ENCODE data around the gene ECI1.

Gene ECI1

GRCh38 chr16:2285731-2286191 lies 34.4 kb upstream of the ECI1 start:
- TF ChIP-seq CTCF (IDR thresholded peaks at IDR 0.05; ENCODE audit: control insufficient read depth, insufficient read depth, low read depth, low read length, missing control alignments) = no peak
- DNase-seq (ENCODE audit: low read depth) = no peak
- H3K4me3 ChIP-seq (ENCODE audit: control insufficient read depth, low read depth, low read length) = no peak overlapping the region

DNA sequence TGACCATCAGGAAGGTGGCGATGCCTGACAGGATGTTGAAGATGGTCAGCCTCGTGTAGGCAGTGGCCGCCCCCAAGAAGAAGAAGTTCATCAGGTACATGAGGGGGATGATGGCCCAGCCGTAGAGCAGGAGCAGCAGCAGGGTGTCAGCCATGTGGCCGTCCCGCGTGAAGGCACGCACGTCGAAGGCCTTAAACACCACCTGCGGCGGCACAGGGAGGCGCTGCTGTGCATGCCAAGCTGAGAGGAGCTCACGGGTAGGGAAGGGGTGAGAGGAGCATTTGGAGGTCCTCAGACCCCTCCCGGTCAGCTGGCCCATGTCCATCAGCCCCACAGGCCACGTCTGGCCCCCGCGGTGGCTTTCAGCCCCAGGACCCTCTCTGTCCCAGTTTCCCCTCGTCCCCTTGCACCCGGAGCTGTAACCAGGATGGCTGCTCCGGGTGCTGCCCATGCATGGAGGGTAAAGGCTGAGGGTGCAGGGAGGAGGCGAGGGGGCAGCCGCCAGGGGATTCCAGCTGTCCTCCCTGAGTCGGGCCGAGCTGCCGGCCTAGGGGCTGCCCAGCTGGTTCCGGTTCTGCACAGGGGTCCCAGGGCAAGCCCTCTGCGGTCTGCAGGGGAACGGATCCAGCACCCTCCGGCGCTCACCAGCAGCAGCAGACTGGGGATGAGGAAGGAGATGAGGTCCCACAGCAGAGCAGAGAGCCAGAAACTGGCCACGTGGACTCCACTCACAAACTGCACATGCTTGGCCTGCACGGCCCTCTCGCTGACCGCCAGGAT lies 33.6 kb upstream of the ECI1 start:
- no peak for DNase-seq (ENCODE audit: low read depth)
- no peak overlapping the region for H3K4me3 ChIP-seq (ENCODE audit: control insufficient read depth, low read depth, low read length)
- no peak for TF ChIP-seq CTCF (IDR thresholded peaks at IDR 0.05; ENCODE audit: control insufficient read depth, insufficient read depth, low read depth, low read length, missing control alignments)

DNA sequence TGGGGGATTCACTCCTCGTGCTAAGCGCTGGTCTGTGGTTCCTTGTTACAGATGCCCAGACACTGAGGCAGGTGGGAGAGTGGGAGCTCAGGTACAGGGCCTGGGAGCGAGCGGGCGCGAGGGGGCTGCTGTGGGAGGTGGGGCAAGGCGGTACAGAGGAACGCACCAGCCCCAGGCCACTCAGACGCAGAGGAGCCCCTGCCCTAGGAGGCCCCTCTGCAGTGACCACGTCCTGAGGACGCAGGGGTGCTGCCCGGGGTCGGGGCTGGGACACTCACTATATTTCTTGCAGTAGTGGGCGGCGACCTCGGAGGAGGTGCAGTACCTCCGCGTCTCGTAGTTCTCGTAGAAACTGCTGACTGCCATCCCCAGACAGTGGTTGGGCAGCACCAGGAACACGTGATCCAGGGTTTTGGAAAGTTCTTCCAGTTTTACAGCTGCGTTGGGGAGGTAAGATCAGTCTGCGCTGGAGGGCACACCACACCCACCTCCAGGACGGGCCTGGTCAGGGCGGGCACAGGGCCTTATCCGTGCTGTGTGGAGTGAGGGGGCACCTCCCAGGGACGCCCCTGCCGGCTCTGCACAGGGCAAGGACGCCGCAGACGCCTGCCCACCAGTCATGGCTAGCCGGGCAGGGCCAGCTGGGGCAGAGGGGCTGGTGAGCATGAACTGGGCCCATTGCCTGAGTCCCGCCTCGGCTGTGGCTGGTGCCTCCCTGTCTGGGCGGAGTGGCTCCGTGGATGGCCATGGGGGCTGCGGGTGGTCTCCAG lies 32.8 kb upstream of the ECI1 start:
- no peak for TF ChIP-seq CTCF (IDR thresholded peaks at IDR 0.05; ENCODE audit: control insufficient read depth, insufficient read depth, low read depth, low read length, missing control alignments)
- no peak overlapping the region for H3K4me3 ChIP-seq (ENCODE audit: control insufficient read depth, low read depth, low read length)
- DNase-seq (ENCODE audit: low read depth) = no peak

- no peak for DNase-seq (ENCODE audit: low read depth)
- no peak for TF ChIP-seq CTCF (IDR thresholded peaks at IDR 0.05; ENCODE audit: control insufficient read depth, insufficient read depth, low read depth, low read length, missing control alignments)
- no peak overlapping the region for H3K4me3 ChIP-seq (ENCODE audit: control insufficient read depth, low read depth, low read length)
Measured at GRCh38 chr16:2282866-2283555, 31.6 kb upstream of the ECI1 start.

GRCh38 chr16:2282262-2282661 lies 30.9 kb upstream of the ECI1 start:
- H3K4me3 ChIP-seq (ENCODE audit: control insufficient read depth, low read depth, low read length) = no peak overlapping the region
- TF ChIP-seq CTCF (IDR thresholded peaks at IDR 0.05; ENCODE audit: control insufficient read depth, insufficient read depth, low read depth, low read length, missing control alignments) = no peak
- DNase-seq (ENCODE audit: low read depth) = no peak

DNA sequence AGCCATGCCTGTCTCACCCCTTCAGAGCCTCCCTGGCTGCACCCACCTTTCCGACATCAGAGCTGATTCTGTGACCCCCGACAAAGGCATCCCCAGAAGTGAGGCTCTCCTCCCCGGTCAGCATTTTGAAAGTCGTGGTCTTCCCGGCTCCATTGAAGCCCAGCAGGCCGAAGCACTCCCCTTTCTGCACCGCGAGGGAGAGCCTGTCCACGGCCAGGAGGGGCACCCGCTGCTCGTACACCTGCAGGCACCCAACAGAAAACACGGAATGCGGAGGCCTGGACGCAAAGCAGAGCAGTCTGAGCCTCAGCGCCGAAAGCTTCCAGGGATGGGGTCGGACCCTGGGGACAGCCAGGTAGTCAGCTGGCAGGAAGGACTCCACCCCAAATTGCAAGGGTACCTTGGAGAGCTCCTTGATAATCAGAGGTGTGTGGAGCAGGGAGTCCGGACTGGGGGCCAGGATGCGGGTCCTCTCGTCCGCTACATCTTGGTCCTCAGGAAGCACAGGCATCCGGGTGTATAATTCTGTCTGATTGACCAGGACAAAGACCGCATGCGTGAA lies 29.7 kb upstream of the ECI1 start:
- DNase-seq (ENCODE audit: low read depth) = no peak
- no peak for TF ChIP-seq CTCF (IDR thresholded peaks at IDR 0.05; ENCODE audit: control insufficient read depth, insufficient read depth, low read depth, low read length, missing control alignments)

More for the DNA sequence above, 29.7 kb upstream of the ECI1 start:
- H3K4me3 ChIP-seq (ENCODE audit: control insufficient read depth, low read depth, low read length) = no peak overlapping the region
